GM12891 (cell line): ENCODE data around the gene CPT1A.

Experiments used
- DNase-seq: peaks from one replicate; pipeline ENCODE4 v3.0.0; 2011; ENCODE audit warnings: low spot score; ENCODE audit not compliant: insufficient read length
- FAIRE-seq: peaks from 2 replicates; lab custom pipeline; 2011; peaks lifted over from hg19 to GRCh38; lab: Jason Lieb, UNC
- PAX5 ChIP-seq: IDR thresholded peaks from 2 replicates; pipeline ENCODE4 v1.6.1; 2011; ENCODE audit warnings: low read length, moderate library complexity, mild to moderate bottlenecking; ENCODE audit not compliant: insufficient read depth, severe bottlenecking
- POLR2A ChIP-seq: IDR thresholded peaks from 2 replicates; pipeline ENCODE4 v1.6.1; 2011; ENCODE audit warnings: low read depth, low read length, control low read depth
- POLR2AphosphoS5 ChIP-seq: IDR thresholded peaks from 2 replicates; pipeline ENCODE4 v1.6.1; 2011; ENCODE audit warnings: low read depth, low read length, control low read depth
- POU2F2 ChIP-seq: IDR thresholded peaks from 2 replicates; pipeline ENCODE4 v1.6.1; 2011; ENCODE audit warnings: low read depth, mild to moderate bottlenecking, control low read depth, low read length, moderate library complexity
- SPI1 ChIP-seq: IDR thresholded peaks from 2 replicates; pipeline ENCODE4 v1.6.1; 2011; ENCODE audit warnings: low read depth, low read length, control low read depth
- TAF1 ChIP-seq: IDR thresholded peaks from 2 replicates; pipeline ENCODE4 v1.6.1; 2011; ENCODE audit warnings: low read depth, low read length, control low read depth

The CPT1A gene

DNA sequence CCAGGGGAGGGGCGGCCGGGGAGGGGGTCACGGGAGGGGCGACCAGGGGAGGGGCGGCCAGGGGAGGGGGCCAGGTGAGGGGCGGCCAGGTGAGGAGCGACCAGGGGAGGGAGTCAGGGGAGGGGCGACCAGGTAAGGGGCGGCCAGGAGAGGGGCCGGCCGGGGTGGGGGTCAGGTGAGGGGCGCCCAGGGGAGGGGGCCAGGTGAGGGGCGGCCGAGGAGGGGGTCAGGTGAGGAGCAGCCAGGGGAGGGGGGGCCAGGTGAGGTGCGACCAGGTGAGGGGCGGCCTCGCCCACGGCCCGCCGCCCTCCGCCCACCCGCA lies 90.8 kb downstream of the CPT1A start:
- DNase-seq (no peak), FAIRE-seq (no peak)
- TF ChIP-seq POU2F2 (no peak), SPI1 (no peak), PAX5 (no peak), TAF1 (no peak), POLR2A (no peak), POLR2AphosphoS5 (no peak)

GRCh38 chr11:68750195-68751003 lies 91.3 kb downstream of the CPT1A start:
- no peak for FAIRE-seq
- no peak for TF ChIP-seq POLR2AphosphoS5
- TF ChIP-seq POLR2A = no peak
- no peak for TF ChIP-seq TAF1
- no peak for TF ChIP-seq PAX5
- TF ChIP-seq POU2F2 = no peak
- TF ChIP-seq SPI1 = no peak
- no peak for DNase-seq

GRCh38 chr11:68749229-68750123 lies 92.2 kb downstream of the CPT1A start:
- no peak for FAIRE-seq
- DNase-seq = no peak
- TF ChIP-seq POU2F2 (no peak), POLR2AphosphoS5 (no peak), TAF1 (no peak), SPI1 (no peak), PAX5 (no peak), POLR2A (no peak)

DNA sequence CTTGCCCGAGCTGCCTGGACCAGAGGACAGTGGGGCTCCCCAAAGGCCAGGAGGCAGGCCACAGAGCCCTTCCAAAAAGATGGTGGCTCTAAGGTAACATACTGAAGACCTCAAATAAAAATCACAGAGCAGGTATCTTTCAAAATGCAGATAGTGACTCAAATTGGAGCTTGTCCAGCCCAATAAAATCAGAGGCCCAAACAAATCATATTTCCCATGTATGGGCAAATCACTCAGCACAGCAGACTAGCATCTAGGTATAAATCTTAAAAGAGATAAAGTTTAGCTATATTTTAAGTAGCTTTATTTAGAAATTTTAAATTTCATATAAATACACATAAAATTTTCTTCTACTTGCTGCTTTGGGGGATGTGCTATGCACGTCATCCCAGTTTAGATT lies 93.7 kb downstream of the CPT1A start:
- FAIRE-seq = no peak
- no peak for TF ChIP-seq POLR2AphosphoS5
- TF ChIP-seq PAX5 = no peak
- no peak for TF ChIP-seq POLR2A
- TF ChIP-seq TAF1 = no peak
- TF ChIP-seq SPI1 = no peak
- no peak for TF ChIP-seq POU2F2
- DNase-seq = no peak

GRCh38 chr11:68743539-68743938 lies 98.2 kb downstream of the CPT1A start:
- FAIRE-seq (no peak), DNase-seq (no peak)
- TF ChIP-seq POLR2A (no peak), SPI1 (no peak), POLR2AphosphoS5 (no peak), TAF1 (no peak), POU2F2 (no peak), PAX5 (no peak)

- TF ChIP-seq POLR2A (no peak), TAF1 (no peak), POLR2AphosphoS5 (no peak), POU2F2 (no peak), PAX5 (no peak), SPI1 (no peak)
- no peak for DNase-seq
- FAIRE-seq = no peak
Observed at GRCh38 chr11:68741463-68741862, 100.3 kb downstream of the CPT1A start.

- no peak for DNase-seq
- no peak for FAIRE-seq
- TF ChIP-seq POLR2AphosphoS5 = no peak
- TF ChIP-seq POLR2A = no peak
- TF ChIP-seq SPI1 = no peak
Observed at GRCh38 chr11:68735646-68736045, 106.1 kb downstream of the CPT1A start.

DNA sequence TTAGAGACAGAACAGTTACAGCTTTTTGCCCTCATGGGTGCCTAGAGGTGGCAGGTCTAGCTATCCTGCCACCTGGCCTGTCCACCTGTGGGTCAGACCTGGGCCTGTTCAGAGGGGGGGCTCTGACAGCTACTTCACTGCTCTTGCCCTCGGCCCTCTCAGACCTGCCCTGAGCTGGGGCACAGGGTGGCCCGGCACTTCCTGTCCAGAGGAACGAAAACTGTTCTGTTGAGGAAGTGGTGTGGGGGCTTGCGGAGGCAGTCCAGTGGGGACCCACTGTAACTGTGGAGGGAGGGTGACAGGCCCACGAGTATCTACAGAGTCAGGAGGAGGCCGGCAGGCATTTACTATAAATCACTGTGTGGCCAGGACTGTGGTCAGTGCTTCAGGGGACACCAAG lies 106.6 kb downstream of the CPT1A start:
- no peak for DNase-seq
- TF ChIP-seq POLR2AphosphoS5 (no peak), TAF1 (no peak), POU2F2 (no peak), PAX5 (no peak), SPI1 (no peak)
- no peak for FAIRE-seq

DNA sequence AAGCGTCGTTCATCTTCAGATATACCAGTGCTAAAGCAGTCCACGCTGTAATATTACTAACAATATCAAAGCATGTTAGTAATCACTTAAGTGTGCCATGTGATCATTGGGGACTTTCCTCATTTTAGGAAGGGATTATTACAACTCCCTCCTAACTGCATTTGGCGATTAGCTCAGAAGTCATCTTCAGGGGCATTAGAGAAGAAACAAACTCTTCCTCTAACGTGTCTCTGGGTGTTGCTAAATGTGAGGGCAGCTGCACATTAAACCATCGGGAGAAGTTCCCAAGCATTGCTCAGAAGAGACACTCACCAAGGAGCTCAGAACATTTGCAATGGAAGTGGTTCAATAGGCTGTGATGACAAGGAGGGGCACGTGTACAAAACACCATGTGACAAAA lies 107.6 kb downstream of the CPT1A start:
- no peak for FAIRE-seq

GRCh38 chr11:68727783-68728182 lies 113.9 kb downstream of the CPT1A start:
- no peak for TF ChIP-seq POLR2AphosphoS5
- TF ChIP-seq POLR2A = no peak
- TF ChIP-seq POU2F2 = no peak
- TF ChIP-seq TAF1 = no peak
- no peak for TF ChIP-seq PAX5
- no peak for FAIRE-seq
- DNase-seq = no peak

More for the DNA sequence above, 107.6 kb downstream of the CPT1A start:
- TF ChIP-seq TAF1 (no peak), POU2F2 (no peak), PAX5 (no peak), POLR2AphosphoS5 (no peak), SPI1 (no peak), POLR2A (no peak)
- DNase-seq = no peak

DNA sequence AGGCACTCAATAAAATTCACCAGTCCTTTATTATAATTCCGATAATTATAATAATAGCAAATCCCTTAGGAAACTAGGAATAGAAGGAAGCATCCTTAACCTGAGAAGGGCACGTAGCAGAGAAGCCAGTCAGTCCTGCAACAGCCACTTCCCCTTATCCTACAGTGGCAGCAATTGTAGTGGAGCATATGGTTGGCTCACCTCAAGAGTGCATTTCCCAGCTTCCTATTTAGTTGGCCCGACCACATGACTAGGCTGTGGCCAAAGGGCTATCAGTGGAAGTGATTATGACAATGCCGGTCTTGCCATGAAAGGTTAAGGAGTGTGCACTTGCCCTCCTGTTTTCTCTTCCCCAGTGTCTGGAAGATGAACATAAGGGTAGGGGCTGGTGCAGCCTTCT lies 117.4 kb downstream of the CPT1A start:
- no peak for DNase-seq
- FAIRE-seq = no peak
- no peak for TF ChIP-seq SPI1
- no peak for TF ChIP-seq PAX5
- TF ChIP-seq POLR2AphosphoS5 = no peak
- TF ChIP-seq TAF1 = no peak
- no peak for TF ChIP-seq POLR2A
- no peak for TF ChIP-seq POU2F2
